Measurements from ENCODE around the gene DDTL.
"Not testable (repeated sequence)": the region's sequence is repeated elsewhere in the genome, so short reads cannot be mapped to it uniquely, and the experiment has no call there.

Gene DDTL

GRCh38 chr22:23970201-23970641 is 3.5 kb downstream of the DDTL start:
- no peak for DNase-seq (ENCODE audit: low spot score)

DNA sequence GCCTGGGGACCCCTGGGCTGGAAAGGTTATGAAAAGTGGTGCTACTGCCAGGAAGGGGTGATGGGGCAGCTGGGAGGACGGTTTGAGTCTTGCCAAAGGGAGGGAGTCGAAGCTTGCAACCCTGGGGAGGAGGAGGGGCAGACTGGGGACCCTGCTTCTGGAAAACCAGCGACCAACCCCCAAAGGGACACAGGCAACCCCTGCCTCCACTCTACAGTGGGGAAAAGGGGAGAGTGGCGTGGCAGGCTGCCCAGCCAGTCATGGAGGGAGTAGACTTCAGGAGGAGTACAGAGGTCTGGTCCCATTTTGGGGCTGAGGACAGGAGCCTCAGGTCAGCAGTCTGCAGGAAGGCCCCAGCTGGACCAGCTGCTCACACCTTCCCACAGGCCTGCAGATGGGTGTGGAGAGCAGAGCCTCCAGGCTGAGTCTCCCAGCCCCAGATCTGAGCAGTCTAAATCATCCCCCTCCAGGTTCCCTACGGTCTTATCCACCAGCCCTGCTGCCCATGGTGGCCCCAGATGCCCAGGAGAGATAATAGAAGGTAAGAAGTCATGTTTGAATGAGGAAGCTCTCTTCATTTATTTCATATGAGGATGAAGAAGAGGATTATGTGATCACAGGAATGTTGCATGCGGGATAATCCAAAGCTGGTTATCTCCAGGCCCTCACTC is 4.3 kb downstream of the DDTL start:
- no peak for DNase-seq (ENCODE audit: low spot score)

GRCh38 chr22:23971927-23972326 is 5.2 kb downstream of the DDTL start:
- not testable (repeated sequence) for DNase-seq (ENCODE audit: low spot score)

GRCh38 chr22:23974345-23974744 is 7.7 kb downstream of the DDTL start, which contains the start of gene DDT:
DDT (minus strand) TSS chr22:23974441; CDS start chr22:23974414, 27 bp downstream.
- not testable (repeated sequence) for DNase-seq (ENCODE audit: low spot score)

GRCh38 chr22:23974836-23975352 is 8.2 kb downstream of the DDTL start:
- DNase-seq (ENCODE audit: low spot score) = not testable (repeated sequence)

DNA sequence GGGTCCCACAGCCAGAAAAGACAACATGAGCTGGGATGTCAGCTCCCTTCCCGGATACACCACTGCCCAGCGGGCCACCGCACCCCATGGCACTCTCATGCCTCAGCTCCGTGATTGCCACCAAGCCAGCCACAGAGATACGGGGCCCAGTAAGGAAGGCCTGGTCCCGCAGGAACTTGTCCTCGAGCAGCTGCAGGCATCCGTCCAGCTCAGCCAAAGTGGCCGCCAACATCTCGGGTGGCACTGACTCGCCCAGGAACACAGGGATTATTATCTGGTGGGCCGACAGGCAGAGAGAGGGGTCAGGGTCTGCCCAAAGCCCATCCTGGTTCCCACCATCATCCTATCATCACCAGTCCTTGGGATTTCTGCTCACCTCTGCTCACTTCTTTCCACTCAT is 10.6 kb downstream of the DDTL start:
- DNase-seq (ENCODE audit: low spot score) = not testable (repeated sequence)

- not testable (repeated sequence) for DNase-seq (ENCODE audit: low spot score)
Observed at GRCh38 chr22:23979557-23980240, 13.0 kb downstream of the DDTL start, which contains the start of gene GSTT2. GSTT2 (plus strand) TSS chr22:23980134.

GRCh38 chr22:23980567-23980966 is 13.9 kb downstream of the DDTL start:
- DNase-seq (ENCODE audit: low spot score) = not testable (repeated sequence)

DNA sequence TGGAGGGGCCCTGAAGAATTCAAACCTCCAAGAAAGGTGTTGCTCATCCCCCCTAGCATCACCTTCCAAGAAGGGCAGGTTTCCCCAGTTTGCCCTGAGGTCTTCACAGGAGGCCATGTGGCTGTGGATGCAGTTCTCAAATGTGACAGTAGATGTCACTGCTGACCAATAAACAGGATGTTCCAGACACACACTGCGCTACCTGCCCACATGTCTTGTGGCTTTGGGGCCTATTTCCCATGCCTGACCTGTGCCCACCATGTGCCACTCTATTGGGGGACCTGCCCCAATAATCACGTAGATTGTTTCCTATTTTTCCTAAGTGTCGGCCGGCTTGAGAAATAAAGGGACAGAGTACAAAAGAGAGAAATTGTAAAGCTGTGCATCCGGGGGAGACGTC is 17.7 kb downstream of the DDTL start:
- peak; percentile 31 for DNase-seq (ENCODE audit: low spot score)

- not testable (repeated sequence) for DNase-seq (ENCODE audit: low spot score)
Observed at GRCh38 chr22:23986089-23986488, 19.4 kb downstream of the DDTL start.

- DNase-seq (ENCODE audit: low spot score) = not testable (repeated sequence)
Observed at GRCh38 chr22:23986538-23987178, 20.0 kb downstream of the DDTL start.

DNA sequence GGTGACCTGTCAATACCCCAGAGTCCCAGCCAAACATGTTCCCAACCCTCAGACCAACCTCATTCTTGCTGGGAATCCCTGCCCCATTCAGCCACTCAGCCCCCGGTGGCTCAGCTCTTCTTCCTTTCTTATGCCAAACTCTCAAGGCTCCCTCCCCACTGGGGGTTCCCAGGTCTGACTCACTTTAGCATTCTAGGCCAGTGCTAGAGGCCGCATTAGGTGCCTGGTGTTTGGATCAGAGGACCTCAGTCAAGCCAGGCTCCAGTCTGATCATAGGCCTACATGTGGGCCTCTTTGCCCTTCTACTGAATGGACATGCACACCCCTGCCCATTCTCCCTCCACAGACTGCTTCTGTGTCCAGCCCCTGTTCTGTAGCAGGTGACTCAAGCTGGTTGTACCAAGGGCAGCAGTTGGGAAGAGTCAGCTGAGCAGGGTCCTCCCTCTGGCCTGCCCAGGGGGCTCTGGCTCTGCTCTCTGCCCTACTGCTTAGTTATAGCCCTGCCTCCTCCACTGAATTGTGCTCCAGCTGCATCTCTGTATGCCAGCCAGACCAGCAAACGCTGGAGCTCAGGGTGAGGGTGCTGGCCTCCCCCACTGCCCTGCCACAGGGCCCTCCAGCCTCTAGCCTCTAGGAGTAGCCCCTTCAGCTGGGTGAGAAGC is 23.0 kb downstream of the DDTL start:
- DNase-seq (ENCODE audit: low spot score) = not testable (repeated sequence)

DNA sequence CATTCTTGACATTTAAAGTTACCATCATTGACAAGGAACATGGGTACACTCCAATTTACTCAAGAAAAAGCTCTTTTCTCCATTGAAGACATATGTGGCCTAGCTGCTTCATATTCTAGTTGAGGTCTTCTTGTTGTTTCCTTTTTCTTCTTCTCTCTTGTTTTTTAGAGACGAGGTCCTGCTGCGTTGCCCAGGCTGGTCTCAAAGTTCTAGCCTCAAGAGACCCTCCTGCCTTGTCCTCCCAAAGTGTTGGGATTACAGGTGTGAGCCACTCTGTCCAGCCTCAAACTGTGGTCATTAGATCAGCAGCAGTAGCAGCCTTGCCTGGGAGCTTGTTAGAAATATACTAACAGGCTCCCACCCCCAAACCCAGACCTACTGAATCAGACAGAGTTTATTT is 26.4 kb downstream of the DDTL start:
- DNase-seq (ENCODE audit: low spot score) = not testable (repeated sequence)

GRCh38 chr22:23993581-23994177 is 27.0 kb downstream of the DDTL start:
- DNase-seq (ENCODE audit: low spot score) = not testable (repeated sequence)

DNA sequence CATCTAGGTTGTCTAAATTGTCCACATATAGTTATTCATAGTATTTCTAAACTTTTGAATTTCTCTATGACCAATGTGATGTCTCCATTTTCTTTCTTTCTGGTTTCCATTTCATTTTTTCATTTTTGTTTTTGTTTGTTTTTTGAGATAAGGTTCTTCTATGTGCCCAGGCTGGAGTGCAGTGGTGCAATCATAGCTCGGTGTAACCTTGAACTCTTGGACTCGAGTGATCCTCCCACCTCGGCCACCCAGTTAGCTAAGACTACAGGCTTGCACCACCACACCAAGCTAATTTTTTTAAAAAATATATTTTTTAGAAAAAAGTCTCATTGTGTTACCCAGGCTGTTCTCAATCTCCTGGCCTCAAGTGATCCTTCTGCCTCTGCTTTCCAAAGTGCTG is 30.4 kb downstream of the DDTL start:
- no peak for DNase-seq (ENCODE audit: low spot score)

DNA sequence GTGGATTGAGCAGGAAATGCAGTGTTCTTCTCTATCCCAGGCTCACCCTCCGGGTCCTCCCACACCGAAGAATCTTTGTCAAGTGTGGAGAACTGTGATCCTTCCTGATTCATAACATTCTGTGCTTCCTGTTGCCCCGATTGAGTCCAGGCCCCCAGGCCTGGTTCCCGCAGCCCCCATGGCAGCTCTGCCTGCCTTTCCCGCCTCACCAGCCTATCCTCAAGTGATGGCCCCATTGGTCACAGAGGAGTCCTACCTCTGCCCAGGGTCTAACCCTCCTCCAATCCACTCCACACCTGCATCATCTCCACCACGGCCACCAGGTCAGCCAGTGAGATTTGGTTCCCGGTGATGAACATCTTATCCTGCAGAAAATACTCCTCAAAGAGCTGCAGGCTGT is 33.1 kb downstream of the DDTL start:
- not testable (repeated sequence) for DNase-seq (ENCODE audit: low spot score)

DNA sequence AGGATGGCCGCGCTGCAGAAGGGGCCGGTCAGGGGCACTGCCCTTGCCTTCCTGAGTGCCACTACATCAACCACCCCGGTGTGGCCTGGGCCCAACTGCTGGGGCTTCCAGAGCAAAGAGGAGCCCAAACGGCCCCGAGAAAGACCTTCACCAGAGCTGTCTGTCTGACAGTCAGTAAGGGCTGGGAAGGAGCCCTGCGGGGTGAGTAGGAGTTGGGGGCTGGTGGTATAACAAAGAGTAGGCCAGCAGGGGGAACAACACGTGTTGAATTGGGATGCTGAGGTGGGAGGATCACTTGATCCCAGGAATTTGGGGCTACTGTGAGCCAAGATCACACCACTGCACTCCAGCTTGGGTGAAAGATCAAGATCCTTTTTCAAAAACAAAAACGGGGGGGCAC is 34.6 kb downstream of the DDTL start:
- DNase-seq (ENCODE audit: low spot score) = no peak

- DNase-seq (ENCODE audit: low spot score) = peak; percentile 92
Observed at GRCh38 chr22:24002272-24002671, 35.6 kb downstream of the DDTL start.

- no peak for DNase-seq (ENCODE audit: low spot score)
Observed at GRCh38 chr22:24002851-24003250, 36.2 kb downstream of the DDTL start.

GRCh38 chr22:24003887-24004286 is 37.2 kb downstream of the DDTL start:
- no peak for DNase-seq (ENCODE audit: low spot score)

DNA sequence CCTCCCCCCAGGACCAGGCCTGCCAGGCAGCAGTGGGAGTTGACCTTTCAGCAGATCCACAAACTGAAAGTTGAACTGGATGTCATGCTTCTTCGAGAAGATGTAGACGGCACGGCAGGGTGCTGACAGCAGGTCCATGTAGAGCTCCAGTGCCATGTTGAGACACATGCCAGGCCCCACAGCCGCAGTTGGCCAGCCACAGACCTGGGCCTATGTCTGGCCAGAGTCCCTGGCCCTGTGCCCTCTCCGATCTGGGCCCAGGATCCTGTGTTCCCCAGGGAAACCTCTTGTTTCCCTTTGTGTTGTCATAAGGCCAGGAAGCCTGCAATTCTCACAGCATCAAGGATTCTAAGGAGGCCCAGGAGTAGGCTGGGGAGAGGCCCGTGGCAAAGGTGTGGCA is 38.5 kb downstream of the DDTL start, which contains the start of gene GSTT4:
GSTT4 (minus strand) TSS at position 253 of the 400 bp plus-strand sequence; CDS start at position 156, 97 bp downstream.
- DNase-seq (ENCODE audit: low spot score) = no peak
